HEK293 (cell line): Measurements from ENCODE around the gene SNX21.

Source experiments
- HOXC10 ChIP-seq: sonication (generic); formaldehyde crosslinking; IDR thresholded peaks from 2 replicates; pipeline ENCODE4 v1.8.1; 2023; ENCODE audit warnings: mild to moderate bottlenecking, missing genetic modification reagents
- KLF10 ChIP-seq: fragments of 450-650 bp; IDR thresholded peaks from 2 replicates; pipeline ENCODE4 v1.5.1; 2018; ENCODE audit warnings: missing biosample characterization, mild to moderate bottlenecking, missing genetic modification characterization
- MYNN ChIP-seq: fragments of 450-650 bp; formaldehyde crosslinking; IDR thresholded peaks from 2 replicates; pipeline ENCODE4 v1.5.1; 2016; ENCODE audit warnings: missing biosample characterization, missing genetic modification characterization, borderline replicate concordance
- OSR2 ChIP-seq: fragments of 450-650 bp; formaldehyde crosslinking; IDR thresholded peaks from 2 replicates; pipeline ENCODE4 v1.5.1; 2016; ENCODE audit warnings: missing biosample characterization, missing genetic modification characterization
- SP2 ChIP-seq: fragments of 450-650 bp; formaldehyde crosslinking; IDR thresholded peaks from 2 replicates; pipeline ENCODE4 v1.5.1; 2016; ENCODE audit warnings: missing biosample characterization, missing genetic modification characterization
- SP3 ChIP-seq: fragments of 450-650 bp; formaldehyde crosslinking; IDR thresholded peaks from 2 replicates; pipeline ENCODE4 v1.5.1; 2016; ENCODE audit warnings: missing biosample characterization, missing genetic modification characterization
- ZBTB20 ChIP-seq: fragments of 450-650 bp; formaldehyde crosslinking; IDR thresholded peaks from 2 replicates; pipeline ENCODE4 v1.5.1; 2016; ENCODE audit warnings: missing biosample characterization, missing genetic modification characterization
- ZBTB7A ChIP-seq: fragments of 450-650 bp; formaldehyde crosslinking; IDR thresholded peaks from 2 replicates; pipeline ENCODE4 v1.5.1; 2016; ENCODE audit warnings: low read depth, missing biosample characterization, missing genetic modification characterization
- ZNF391 ChIP-seq: fragments of 450-650 bp; formaldehyde crosslinking; IDR thresholded peaks from 2 replicates; pipeline ENCODE4 v1.5.1; 2016; ENCODE audit warnings: low read depth, missing biosample characterization, missing genetic modification characterization, borderline replicate concordance
- ZNF423 ChIP-seq: fragments of 450-650 bp; formaldehyde crosslinking; IDR thresholded peaks from 2 replicates; pipeline ENCODE4 v1.5.1; 2016; ENCODE audit warnings: missing biosample characterization, missing genetic modification characterization
- ZNF449 ChIP-seq: fragments of 450-650 bp; formaldehyde crosslinking; IDR thresholded peaks from 2 replicates; pipeline ENCODE4 v1.5.1; 2017; ENCODE audit warnings: missing biosample characterization, mild to moderate bottlenecking, missing genetic modification characterization, moderate library complexity
- ZNF600 ChIP-seq: fragments of 450-650 bp; formaldehyde crosslinking; IDR thresholded peaks from 2 replicates; pipeline ENCODE4 v1.5.1; 2016; ENCODE audit warnings: missing biosample characterization, missing genetic modification characterization
- ZNF785 ChIP-seq: fragments of 450-650 bp; formaldehyde crosslinking; IDR thresholded peaks from 2 replicates; pipeline ENCODE4 v1.5.1; 2016; ENCODE audit warnings: missing biosample characterization, missing genetic modification characterization
- ZSCAN4 ChIP-seq: fragments of 450-650 bp; formaldehyde crosslinking; IDR thresholded peaks from 2 replicates; pipeline ENCODE4 v1.5.1; 2017; ENCODE audit warnings: missing biosample characterization, missing genetic modification characterization
- ZSCAN5A ChIP-seq: fragments of 450-650 bp; formaldehyde crosslinking; IDR thresholded peaks from 2 replicates; pipeline ENCODE4 v1.5.1; 2016; ENCODE audit warnings: missing biosample characterization, missing genetic modification characterization
- ZXDB ChIP-seq: fragments of 450-650 bp; formaldehyde crosslinking; IDR thresholded peaks from 2 replicates; pipeline ENCODE4 v1.5.1; 2016; ENCODE audit warnings: missing biosample characterization, missing genetic modification characterization
- TF ChIP-seq, protein P1 (sequence below): fragments of 450-650 bp; formaldehyde crosslinking; conservative IDR thresholded peaks from 2 replicates; pipeline ENCODE4 v1.5.1; 2016; ENCODE audit warnings: low read depth, missing biosample characterization, missing genetic modification characterization
- TF ChIP-seq, protein P2 (sequence below): fragments of 450-650 bp; formaldehyde crosslinking; IDR thresholded peaks from 2 replicates; pipeline ENCODE4 v1.5.1; 2016; ENCODE audit warnings: missing biosample characterization, missing genetic modification characterization
- TF ChIP-seq, protein P3 (sequence below): fragments of 450-650 bp; formaldehyde crosslinking; IDR thresholded peaks from 2 replicates; pipeline ENCODE4; 2016; ENCODE audit warnings: missing biosample characterization, missing genetic modification characterization
- TF ChIP-seq, protein P4 (sequence below): fragments of 450-650 bp; formaldehyde crosslinking; IDR thresholded peaks from 2 replicates; pipeline ENCODE4 v1.5.1; 2016; ENCODE audit warnings: missing biosample characterization, missing genetic modification characterization

SNX21 gene

GRCh38 chr20:45890985-45891983 is 57.7 kb downstream of the SNX21 start, which contains the start of the genes CTSA and NEURL2 (continued):
- TF ChIP-seq SP3 (peak; percentile 90), KLF10 (tag by site-specific recombination) (peak; percentile 84), ZNF449 (tag by site-specific recombination) (no peak), MYNN (tag by site-specific recombination) (no peak), OSR2 (peak; percentile 38; the same call in 1 of the 2 replicates), ZSCAN5A (peak; percentile 19; the same call in 1 of the 2 replicates), ZBTB20 (peak; percentile 77), ZNF600 (tag by site-specific recombination) (peak; percentile 57; the same call in 1 of the 2 replicates), ZNF423 (tag by site-specific recombination) (no peak; the same call in 1 of the 2 replicates), ZNF391 (tag by site-specific recombination) (peak; percentile 91; the same call in 1 of the 2 replicates), ZNF785 (no peak), HOXC10 (CRISPR knock-in tag) (no peak), SP2 (peak; percentile 82), ZBTB7A (tag by site-specific recombination) (peak; percentile 98), ZSCAN4 (0 out of 2 replicates have a peak, but pooled peaks have one; percentile 27), ZXDB (tag by site-specific recombination) (peak; percentile 98)
- TF ChIP-seq, protein P1, sequence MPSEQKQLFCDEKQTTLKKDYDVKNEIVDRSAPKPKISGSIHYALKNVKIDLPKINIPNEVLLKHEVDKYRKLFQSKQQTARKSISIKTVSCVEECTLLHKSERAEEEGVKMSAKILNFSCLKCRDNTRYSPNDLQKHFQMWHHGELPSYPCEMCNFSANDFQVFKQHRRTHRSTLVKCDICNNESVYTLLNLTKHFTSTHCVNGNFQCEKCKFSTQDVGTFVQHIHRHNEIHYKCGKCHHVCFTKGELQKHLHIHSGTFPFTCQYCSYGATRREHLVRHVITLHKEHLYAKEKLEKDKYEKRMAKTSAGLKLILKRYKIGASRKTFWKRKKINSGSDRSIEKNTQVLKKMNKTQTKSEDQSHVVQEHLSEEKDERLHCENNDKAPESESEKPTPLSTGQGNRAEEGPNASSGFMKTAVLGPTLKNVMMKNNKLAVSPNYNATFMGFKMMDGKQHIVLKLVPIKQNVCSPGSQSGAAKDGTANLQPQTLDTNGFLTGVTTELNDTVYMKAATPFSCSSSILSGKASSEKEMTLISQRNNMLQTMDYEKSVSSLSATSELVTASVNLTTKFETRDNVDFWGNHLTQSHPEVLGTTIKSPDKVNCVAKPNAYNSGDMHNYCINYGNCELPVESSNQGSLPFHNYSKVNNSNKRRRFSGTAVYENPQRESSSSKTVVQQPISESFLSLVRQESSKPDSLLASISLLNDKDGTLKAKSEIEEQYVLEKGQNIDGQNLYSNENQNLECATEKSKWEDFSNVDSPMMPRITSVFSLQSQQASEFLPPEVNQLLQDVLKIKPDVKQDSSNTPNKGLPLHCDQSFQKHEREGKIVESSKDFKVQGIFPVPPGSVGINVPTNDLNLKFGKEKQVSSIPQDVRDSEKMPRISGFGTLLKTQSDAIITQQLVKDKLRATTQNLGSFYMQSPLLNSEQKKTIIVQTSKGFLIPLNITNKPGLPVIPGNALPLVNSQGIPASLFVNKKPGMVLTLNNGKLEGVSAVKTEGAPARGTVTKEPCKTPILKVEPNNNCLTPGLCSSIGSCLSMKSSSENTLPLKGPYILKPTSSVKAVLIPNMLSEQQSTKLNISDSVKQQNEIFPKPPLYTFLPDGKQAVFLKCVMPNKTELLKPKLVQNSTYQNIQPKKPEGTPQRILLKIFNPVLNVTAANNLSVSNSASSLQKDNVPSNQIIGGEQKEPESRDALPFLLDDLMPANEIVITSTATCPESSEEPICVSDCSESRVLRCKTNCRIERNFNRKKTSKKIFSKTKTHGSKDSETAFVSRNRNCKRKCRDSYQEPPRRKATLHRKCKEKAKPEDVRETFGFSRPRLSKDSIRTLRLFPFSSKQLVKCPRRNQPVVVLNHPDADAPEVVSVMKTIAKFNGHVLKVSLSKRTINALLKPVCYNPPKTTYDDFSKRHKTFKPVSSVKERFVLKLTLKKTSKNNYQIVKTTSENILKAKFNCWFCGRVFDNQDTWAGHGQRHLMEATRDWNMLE (tag by site-specific recombination) = 0 out of 2 replicates have a peak, but pooled peaks have one; percentile 41
- TF ChIP-seq, protein P2, sequence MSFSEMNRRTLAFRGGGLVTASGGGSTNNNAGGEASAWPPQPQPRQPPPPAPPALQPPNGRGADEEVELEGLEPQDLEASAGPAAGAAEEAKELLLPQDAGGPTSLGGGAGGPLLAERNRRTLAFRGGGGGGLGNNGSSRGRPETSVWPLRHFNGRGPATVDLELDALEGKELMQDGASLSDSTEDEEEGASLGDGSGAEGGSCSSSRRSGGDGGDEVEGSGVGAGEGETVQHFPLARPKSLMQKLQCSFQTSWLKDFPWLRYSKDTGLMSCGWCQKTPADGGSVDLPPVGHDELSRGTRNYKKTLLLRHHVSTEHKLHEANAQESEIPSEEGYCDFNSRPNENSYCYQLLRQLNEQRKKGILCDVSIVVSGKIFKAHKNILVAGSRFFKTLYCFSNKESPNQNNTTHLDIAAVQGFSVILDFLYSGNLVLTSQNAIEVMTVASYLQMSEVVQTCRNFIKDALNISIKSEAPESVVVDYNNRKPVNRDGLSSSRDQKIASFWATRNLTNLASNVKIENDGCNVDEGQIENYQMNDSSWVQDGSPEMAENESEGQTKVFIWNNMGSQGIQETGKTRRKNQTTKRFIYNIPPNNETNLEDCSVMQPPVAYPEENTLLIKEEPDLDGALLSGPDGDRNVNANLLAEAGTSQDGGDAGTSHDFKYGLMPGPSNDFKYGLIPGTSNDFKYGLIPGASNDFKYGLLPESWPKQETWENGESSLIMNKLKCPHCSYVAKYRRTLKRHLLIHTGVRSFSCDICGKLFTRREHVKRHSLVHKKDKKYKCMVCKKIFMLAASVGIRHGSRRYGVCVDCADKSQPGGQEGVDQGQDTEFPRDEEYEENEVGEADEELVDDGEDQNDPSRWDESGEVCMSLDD (tag by site-specific recombination) = peak; percentile 89
- TF ChIP-seq, protein P3, sequence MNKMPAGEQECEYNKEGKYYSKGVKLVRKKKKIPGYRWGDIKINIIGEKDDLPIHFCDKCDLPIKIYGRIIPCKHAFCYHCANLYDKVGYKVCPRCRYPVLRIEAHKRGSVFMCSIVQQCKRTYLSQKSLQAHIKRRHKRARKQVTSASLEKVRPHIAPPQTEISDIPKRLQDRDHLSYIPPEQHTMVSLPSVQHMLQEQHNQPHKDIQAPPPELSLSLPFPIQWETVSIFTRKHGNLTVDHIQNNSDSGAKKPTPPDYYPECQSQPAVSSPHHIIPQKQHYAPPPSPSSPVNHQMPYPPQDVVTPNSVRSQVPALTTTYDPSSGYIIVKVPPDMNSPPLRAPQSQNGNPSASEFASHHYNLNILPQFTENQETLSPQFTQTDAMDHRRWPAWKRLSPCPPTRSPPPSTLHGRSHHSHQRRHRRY = no peak
- TF ChIP-seq, protein P4, sequence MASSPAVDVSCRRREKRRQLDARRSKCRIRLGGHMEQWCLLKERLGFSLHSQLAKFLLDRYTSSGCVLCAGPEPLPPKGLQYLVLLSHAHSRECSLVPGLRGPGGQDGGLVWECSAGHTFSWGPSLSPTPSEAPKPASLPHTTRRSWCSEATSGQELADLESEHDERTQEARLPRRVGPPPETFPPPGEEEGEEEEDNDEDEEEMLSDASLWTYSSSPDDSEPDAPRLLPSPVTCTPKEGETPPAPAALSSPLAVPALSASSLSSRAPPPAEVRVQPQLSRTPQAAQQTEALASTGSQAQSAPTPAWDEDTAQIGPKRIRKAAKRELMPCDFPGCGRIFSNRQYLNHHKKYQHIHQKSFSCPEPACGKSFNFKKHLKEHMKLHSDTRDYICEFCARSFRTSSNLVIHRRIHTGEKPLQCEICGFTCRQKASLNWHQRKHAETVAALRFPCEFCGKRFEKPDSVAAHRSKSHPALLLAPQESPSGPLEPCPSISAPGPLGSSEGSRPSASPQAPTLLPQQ (tag by site-specific recombination) = peak; percentile 75
